Measurements from ENCODE around the gene RASSF7.

DNA sequence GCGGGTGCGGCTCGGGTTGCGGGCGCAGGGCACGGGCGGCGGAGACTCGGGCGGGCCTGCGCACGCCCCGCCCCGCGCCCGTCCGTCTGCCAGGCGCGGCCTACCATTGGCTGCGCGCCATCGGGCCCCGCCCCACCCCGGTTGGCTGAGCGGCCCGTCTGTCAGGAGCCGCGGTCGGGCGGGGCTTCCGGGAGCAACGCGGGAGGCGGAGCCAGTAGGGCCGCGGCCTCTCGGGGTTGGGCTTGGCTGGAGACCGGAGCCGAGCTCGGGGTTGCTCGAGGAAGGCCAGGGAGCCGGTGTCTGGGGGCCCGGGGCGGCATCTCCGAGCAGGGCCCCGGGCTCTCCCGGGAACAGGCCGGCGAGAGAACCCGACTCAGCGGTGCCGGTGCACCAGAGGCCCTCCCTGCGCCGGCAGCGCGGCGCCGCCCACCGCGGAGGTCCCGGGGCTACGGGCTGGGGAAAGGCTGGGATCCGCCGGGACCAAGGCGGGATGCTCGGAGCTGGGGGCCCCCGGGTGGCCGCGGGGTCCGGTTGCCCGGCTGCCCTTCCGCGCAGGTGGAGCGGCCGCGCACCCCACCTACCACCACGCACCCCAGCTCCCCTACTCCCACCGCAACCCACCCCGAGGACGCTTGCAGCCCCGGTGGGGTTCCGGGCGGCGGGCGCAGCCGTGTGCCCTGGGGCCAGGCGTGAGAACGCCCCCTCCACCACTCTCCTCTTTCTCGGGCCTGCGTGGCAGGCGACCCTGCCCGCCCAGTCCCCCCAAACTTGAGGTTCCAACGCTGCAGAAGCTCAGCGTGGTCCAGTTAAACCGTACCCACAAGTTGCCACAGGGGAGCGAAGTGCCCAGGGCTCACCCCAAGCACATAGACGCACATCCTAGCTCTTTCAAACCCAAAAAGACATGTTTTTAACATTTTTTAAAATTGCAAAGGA is 25.0 kb upstream of the RASSF7 start, which contains the start of gene HRAS:
- TF ChIP-seq, protein P1, sequence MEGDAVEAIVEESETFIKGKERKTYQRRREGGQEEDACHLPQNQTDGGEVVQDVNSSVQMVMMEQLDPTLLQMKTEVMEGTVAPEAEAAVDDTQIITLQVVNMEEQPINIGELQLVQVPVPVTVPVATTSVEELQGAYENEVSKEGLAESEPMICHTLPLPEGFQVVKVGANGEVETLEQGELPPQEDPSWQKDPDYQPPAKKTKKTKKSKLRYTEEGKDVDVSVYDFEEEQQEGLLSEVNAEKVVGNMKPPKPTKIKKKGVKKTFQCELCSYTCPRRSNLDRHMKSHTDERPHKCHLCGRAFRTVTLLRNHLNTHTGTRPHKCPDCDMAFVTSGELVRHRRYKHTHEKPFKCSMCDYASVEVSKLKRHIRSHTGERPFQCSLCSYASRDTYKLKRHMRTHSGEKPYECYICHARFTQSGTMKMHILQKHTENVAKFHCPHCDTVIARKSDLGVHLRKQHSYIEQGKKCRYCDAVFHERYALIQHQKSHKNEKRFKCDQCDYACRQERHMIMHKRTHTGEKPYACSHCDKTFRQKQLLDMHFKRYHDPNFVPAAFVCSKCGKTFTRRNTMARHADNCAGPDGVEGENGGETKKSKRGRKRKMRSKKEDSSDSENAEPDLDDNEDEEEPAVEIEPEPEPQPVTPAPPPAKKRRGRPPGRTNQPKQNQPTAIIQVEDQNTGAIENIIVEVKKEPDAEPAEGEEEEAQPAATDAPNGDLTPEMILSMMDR (conservative IDR thresholded peaks at IDR 0.05) = no peak
- TF ChIP-seq EZH2 (IDR thresholded peaks at IDR 0.05; ENCODE audit: low read depth) = no peak
